Measurements from ENCODE around the gene IL1R2. TPM values are rescaled to one million over a fixed set of nuclear protein-coding genes. Genes with fewer than 3 reads are reported as not detected.

The IL1R2 gene
- total and polyA plus RNA-seq, 2 experiments from 2014 or later = not detected

DNA sequence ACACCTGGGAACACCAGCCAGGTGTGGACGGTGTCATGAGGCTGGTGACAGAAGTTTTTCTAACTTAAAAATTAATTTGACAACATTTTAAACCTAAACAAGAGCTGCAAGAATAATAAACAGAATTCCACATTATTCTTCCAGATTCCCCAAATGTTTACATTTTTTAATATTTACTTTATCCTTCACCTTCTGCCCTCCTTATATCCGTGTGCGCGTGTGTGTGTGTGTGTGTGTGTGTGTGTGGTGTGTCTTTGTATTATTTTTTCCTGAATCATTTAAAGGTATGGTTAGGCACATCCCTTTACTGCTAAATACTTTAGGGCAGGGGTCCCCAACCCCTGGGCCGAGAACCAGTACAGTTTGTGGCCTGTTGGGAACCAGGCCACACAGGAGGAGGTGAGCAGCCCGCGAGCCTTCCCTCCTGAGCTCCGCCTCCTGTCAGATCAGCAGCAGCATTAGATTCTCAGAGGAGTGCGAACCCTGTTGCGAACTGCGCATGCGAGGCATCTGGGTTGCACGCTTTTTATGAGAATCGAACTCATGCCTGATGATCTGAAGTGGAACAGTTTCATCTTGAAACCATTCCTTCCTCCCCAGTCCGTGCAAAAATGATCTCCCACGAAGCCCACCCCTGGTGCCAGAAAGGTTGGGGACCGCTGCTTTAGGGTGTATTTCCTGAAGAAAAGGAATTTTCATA is 16.4 kb upstream of the IL1R2 start:
- Histone ChIP-seq H3K4me1 (ENCODE audit: low read depth) (no peaks in the 10 kb centered on the region), H3K27ac (no peak overlapping the region), H3K36me3 (no peaks in the 10 kb centered on the region), H3K4me3 (no peak overlapping the region), H3K27me3 (no peaks in the 10 kb centered on the region), H3K9me3 (ENCODE audit: low read depth) (no peaks in the 10 kb centered on the region)
- no peak for DNase-seq (ENCODE audit: low read depth in 1 of 2, low spot score in 1 of 2)
- no peak for TF ChIP-seq CTCF (IDR thresholded peaks at IDR 0.05; ENCODE audit: low read depth, low read length)

DNA sequence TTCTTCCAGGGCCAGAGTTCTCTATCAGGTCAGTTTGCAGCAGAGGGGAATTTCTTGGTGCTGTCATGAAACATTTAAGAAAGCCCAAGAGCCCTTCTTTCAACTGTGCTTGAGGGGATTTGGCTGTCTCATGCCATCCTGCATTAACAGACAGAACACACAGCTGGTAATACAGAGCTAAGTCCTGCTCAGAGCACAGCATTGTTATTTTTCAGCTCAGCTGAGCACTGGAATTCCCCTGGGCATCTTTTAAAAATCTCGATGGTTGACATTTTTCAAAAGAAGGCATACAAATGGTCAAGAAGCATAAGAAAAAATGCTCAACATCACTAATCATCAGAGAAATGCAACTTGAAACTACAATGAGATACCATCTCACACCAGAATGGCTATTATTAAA is 14.9 kb upstream of the IL1R2 start:
- no peak overlapping the region for H3K27ac ChIP-seq
- H3K27me3 ChIP-seq = no peaks in the 10 kb centered on the region
- no peak overlapping the region for H3K4me3 ChIP-seq
- no peaks in the 10 kb centered on the region for H3K36me3 ChIP-seq
- no peak for DNase-seq (ENCODE audit: low read depth in 1 of 2, low spot score in 1 of 2)
- H3K4me1 ChIP-seq (ENCODE audit: low read depth) = no peaks in the 10 kb centered on the region
- no peak for TF ChIP-seq CTCF (IDR thresholded peaks at IDR 0.05; ENCODE audit: low read depth, low read length)
- no peaks in the 10 kb centered on the region for H3K9me3 ChIP-seq (ENCODE audit: low read depth)

DNA sequence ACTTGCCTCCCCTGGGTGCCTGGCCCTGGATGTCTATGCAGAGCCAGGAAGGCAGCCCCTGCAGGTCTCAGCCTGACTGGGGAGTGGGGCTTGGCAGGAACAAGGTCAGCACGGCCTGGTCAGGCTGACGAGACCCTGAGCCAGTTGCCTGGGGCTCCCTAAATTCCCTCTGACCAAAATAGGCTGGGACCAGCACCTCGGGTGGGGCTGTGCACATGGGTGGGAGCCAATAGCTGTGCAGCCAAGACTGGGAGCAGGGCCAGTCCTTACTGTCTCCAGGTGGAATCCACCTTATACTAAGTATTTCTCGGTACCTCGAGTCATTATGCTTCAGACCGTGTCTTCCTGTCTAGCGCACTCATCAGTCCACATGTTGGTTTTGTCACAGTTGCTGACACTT is 11.4 kb upstream of the IL1R2 start:
- no peaks in the 10 kb centered on the region for H3K9me3 ChIP-seq (ENCODE audit: low read depth)
- H3K4me3 ChIP-seq = no peak overlapping the region
- DNase-seq (ENCODE audit: low read depth in 1 of 2, low spot score in 1 of 2) = no peak
- H3K27ac ChIP-seq = no peak overlapping the region
- H3K27me3 ChIP-seq = no peaks in the 10 kb centered on the region
- no peak for TF ChIP-seq CTCF (IDR thresholded peaks at IDR 0.05; ENCODE audit: low read depth, low read length)
- H3K4me1 ChIP-seq (ENCODE audit: low read depth) = no peaks in the 10 kb centered on the region
- no peaks in the 10 kb centered on the region for H3K36me3 ChIP-seq

- Histone ChIP-seq H3K27ac (no peak overlapping the region), H3K9me3 (ENCODE audit: low read depth) (no peaks in the 10 kb centered on the region), H3K36me3 (no peaks in the 10 kb centered on the region), H3K4me3 (no peak overlapping the region), H3K27me3 (no peaks in the 10 kb centered on the region), H3K4me1 (ENCODE audit: low read depth) (no peaks in the 10 kb centered on the region)
- TF ChIP-seq CTCF (IDR thresholded peaks at IDR 0.05; ENCODE audit: low read depth, low read length) = no peak
- no peak for DNase-seq (ENCODE audit: low read depth in 1 of 2, low spot score in 1 of 2)
Observed at GRCh38 chr2:101981066-101981465, 10.7 kb upstream of the IL1R2 start.

GRCh38 chr2:101981504-101981903 is 10.3 kb upstream of the IL1R2 start:
- no peak overlapping the region for H3K4me3 ChIP-seq
- H3K27ac ChIP-seq = no peak overlapping the region
- H3K36me3 ChIP-seq = no peaks in the 10 kb centered on the region
- no peaks in the 10 kb centered on the region for H3K27me3 ChIP-seq
- no peak for TF ChIP-seq CTCF (IDR thresholded peaks at IDR 0.05; ENCODE audit: low read depth, low read length)
- no peak for DNase-seq (ENCODE audit: low read depth in 1 of 2, low spot score in 1 of 2)
- H3K4me1 ChIP-seq (ENCODE audit: low read depth) = no peaks in the 10 kb centered on the region
- no peaks in the 10 kb centered on the region for H3K9me3 ChIP-seq (ENCODE audit: low read depth)
